Measurements from ENCODE around the gene CCNB2.

CCNB2 gene

GRCh38 chr15:59166166-59166565 is 61.2 kb downstream of the CCNB2 start:
- no peak for DNase-seq (ENCODE audit: low read depth in 3 of 3, low spot score in 1 of 3)

GRCh38 chr15:59166601-59167265 is 61.8 kb downstream of the CCNB2 start:
- DNase-seq (ENCODE audit: low read depth in 3 of 3, low spot score in 1 of 3), result no peak

- no peak for DNase-seq (ENCODE audit: low read depth in 3 of 3, low spot score in 1 of 3)
These were observed 63.6 kb downstream of the CCNB2 start for GRCh38 chr15:59168536-59168935.

- no peak for DNase-seq (ENCODE audit: low read depth in 3 of 3, low spot score in 1 of 3)
These were observed 64.3 kb downstream of the CCNB2 start for GRCh38 chr15:59169251-59169708.

GRCh38 chr15:59170295-59171066 is 65.5 kb downstream of the CCNB2 start:
- no peak for DNase-seq (ENCODE audit: low read depth in 3 of 3, low spot score in 1 of 3)

GRCh38 chr15:59171067-59171397 is 66.1 kb downstream of the CCNB2 start:
- DNase-seq (ENCODE audit: low read depth in 3 of 3, low spot score in 1 of 3), result no peak

- no peak for DNase-seq (ENCODE audit: low read depth in 3 of 3, low spot score in 1 of 3)
These were observed 67.4 kb downstream of the CCNB2 start for GRCh38 chr15:59172289-59172901.

- DNase-seq (ENCODE audit: low read depth in 3 of 3, low spot score in 1 of 3), result no peak
These were observed 68.2 kb downstream of the CCNB2 start for GRCh38 chr15:59173194-59173593.

GRCh38 chr15:59174151-59174834 is 69.3 kb downstream of the CCNB2 start:
- DNase-seq (ENCODE audit: low read depth in 3 of 3, low spot score in 1 of 3), result no peak

Data from stimulated activated CD4-positive, alpha-beta T cell treated with anti-CD3 and anti-CD28 coated beads, TNF-alpha, amount 100 ng/mL, for 1 hour (primary cell).